Kasumi-1 (cell line): Measurements from ENCODE around the gene TMOD3.
"Not testable (repeated sequence)": the region's sequence is repeated elsewhere in the genome, so short reads cannot be mapped to it uniquely, and the experiment has no call there.

Source experiments
- DNase-seq, 2 experiments: peaks; one replicate each; lab custom pipeline; 2025; lab: John Stamatoyannopoulos, UW

The TMOD3 gene

GRCh38 chr15:51864408-51865056 lies 35.1 kb downstream of the TMOD3 start:
- no peak for DNase-seq

- DNase-seq, result no peak
Observed at GRCh38 chr15:51865317-51865716, 35.9 kb downstream of the TMOD3 start.

- DNase-seq, result no peak
Observed at GRCh38 chr15:51866161-51866560, 36.7 kb downstream of the TMOD3 start.

- DNase-seq, result no peak
Observed at GRCh38 chr15:51866751-51867150, 37.3 kb downstream of the TMOD3 start.

- DNase-seq, result no peak
Observed at GRCh38 chr15:51869060-51869421, 39.6 kb downstream of the TMOD3 start.

GRCh38 chr15:51870774-51871173 lies 41.3 kb downstream of the TMOD3 start:
- DNase-seq, result no peak

GRCh38 chr15:51874751-51875644 lies 45.5 kb downstream of the TMOD3 start:
- no peak for DNase-seq

GRCh38 chr15:51876169-51876568 lies 46.7 kb downstream of the TMOD3 start:
- DNase-seq, result no peak

GRCh38 chr15:51878446-51879386 lies 49.3 kb downstream of the TMOD3 start:
- no peak for DNase-seq

GRCh38 chr15:51879555-51879954 lies 50.1 kb downstream of the TMOD3 start:
- DNase-seq, result no peak

- DNase-seq, result no peak
Observed at GRCh38 chr15:51883271-51883837, 53.9 kb downstream of the TMOD3 start.

GRCh38 chr15:51884041-51884440 lies 54.6 kb downstream of the TMOD3 start:
- DNase-seq, result no peak

GRCh38 chr15:51884517-51885236 lies 55.2 kb downstream of the TMOD3 start:
- no peak for DNase-seq

GRCh38 chr15:51885758-51886157 lies 56.3 kb downstream of the TMOD3 start:
- not testable (repeated sequence) for DNase-seq

- no peak for DNase-seq
Observed at GRCh38 chr15:51887887-51888592, 58.6 kb downstream of the TMOD3 start.

- DNase-seq, result peak; percentile 21 to 70
Observed at GRCh38 chr15:51888593-51889195, 59.2 kb downstream of the TMOD3 start.

GRCh38 chr15:51889486-51889885 lies 60.0 kb downstream of the TMOD3 start:
- no peak for DNase-seq

GRCh38 chr15:51904421-51904820 lies 75.0 kb downstream of the TMOD3 start:
- DNase-seq, result no peak

- DNase-seq, result no peak
Observed at GRCh38 chr15:51904931-51905330, 75.5 kb downstream of the TMOD3 start.
